Left forelimb (tissue), 1 donor: ENCODE results near the gene TIMP2.
"Not testable (repeated sequence)": the region's sequence is repeated elsewhere in the genome, so short reads cannot be mapped to it uniquely, and the experiment has no call there.

ENCODE experiments used
- DNase-seq: peaks from one replicate; pipeline ENCODE4 v3.0.0-alpha.2; 2018; ENCODE audit warnings: low spot score

The TIMP2 gene

DNA sequence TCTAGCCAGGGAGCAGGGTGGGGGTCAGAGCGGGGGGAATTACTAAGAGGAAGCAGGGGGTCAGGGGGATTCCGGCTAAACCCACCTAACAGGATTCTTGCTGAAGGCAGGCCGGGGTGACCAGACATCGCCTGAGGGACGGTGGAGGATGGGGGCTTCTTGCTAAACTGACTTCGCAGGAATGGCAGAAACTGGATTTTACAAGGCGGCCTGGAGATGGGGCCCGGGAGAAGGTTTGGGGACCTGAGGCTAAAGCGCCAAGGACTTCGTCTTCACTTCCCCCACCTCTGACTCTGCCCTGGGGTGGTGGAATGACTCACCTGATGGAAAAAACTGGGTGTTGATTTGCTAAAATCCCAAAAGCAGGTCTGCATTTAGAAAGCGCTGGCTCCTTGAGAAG is 31.1 kb upstream of the TIMP2 start:
- DNase-seq: no peak

GRCh38 chr17:78954684-78955083 is 29.5 kb upstream of the TIMP2 start:
- DNase-seq: no peak

- DNase-seq: peak; percentile 61
These were observed 28.5 kb upstream of the TIMP2 start for GRCh38 chr17:78953356-78954350.

- no peak for DNase-seq
These were observed 27.5 kb upstream of the TIMP2 start for GRCh38 chr17:78952706-78953105.

- DNase-seq: peak; percentile 67
These were observed 26.9 kb upstream of the TIMP2 start for GRCh38 chr17:78951967-78952551.

GRCh38 chr17:78950870-78951269 is 25.7 kb upstream of the TIMP2 start:
- DNase-seq: no peak

GRCh38 chr17:78947235-78948149 is 22.3 kb upstream of the TIMP2 start:
- no peak for DNase-seq

GRCh38 chr17:78946631-78947030 is 21.4 kb upstream of the TIMP2 start:
- DNase-seq: no peak

DNA sequence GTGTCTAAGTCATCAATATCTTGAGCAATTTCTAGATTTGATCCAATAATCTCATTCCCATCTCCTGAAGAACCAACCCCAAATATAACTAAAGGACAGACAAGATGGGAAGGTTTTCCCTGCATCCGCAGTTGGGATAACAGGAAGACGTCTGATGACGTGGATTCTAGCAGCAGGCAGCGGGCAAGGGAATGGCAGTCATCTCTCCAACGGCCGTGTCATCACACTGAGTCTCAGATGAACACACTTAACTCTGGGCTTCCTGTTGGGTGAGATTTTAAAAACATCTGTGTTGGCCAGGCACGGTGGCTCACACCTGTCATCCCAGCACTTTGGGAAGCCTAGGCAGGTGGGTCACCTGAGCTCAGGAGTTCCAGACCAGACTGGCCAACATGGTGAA is 20.9 kb upstream of the TIMP2 start:
- no peak for DNase-seq

GRCh38 chr17:78945455-78945854 is 20.3 kb upstream of the TIMP2 start:
- DNase-seq: not testable (repeated sequence)

DNA sequence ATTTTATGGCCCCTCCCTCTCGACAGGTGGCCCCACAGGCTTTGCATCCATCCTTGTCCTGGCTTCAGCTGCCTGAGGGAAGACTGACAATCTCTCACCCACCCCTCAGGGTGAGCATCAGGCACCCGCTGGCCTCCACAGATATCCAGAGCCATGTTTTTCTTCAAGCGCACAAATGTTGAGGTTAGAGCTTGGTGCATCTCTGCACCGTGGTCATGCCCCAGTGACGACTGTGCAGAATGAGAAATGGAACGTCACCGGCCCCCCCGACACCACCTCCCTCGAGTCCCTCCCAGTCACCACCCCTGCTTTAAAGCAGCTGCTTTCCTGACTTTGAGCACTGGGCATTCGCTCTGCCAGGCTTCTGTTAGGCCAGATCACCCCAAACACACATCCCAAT is 19.8 kb upstream of the TIMP2 start:
- no peak for DNase-seq

- DNase-seq: no peak
These were observed 18.8 kb upstream of the TIMP2 start for GRCh38 chr17:78944026-78944425.

- DNase-seq: no peak
These were observed 15.5 kb upstream of the TIMP2 start for GRCh38 chr17:78940708-78941107.

- no peak for DNase-seq
These were observed 15.1 kb upstream of the TIMP2 start for GRCh38 chr17:78940258-78940657.

- DNase-seq: no peak
These were observed 14.4 kb upstream of the TIMP2 start for GRCh38 chr17:78939615-78940014.

GRCh38 chr17:78937561-78937960 is 12.4 kb upstream of the TIMP2 start:
- no peak for DNase-seq

- DNase-seq: peak; percentile 85
These were observed 10.5 kb upstream of the TIMP2 start for GRCh38 chr17:78935419-78936323.

- no peak for DNase-seq
These were observed 9.7 kb upstream of the TIMP2 start for GRCh38 chr17:78934681-78935418.

GRCh38 chr17:78933959-78934568 is 8.9 kb upstream of the TIMP2 start:
- DNase-seq: peak; percentile 98
